ENCODE data around the gene MRPL36.

DNA sequence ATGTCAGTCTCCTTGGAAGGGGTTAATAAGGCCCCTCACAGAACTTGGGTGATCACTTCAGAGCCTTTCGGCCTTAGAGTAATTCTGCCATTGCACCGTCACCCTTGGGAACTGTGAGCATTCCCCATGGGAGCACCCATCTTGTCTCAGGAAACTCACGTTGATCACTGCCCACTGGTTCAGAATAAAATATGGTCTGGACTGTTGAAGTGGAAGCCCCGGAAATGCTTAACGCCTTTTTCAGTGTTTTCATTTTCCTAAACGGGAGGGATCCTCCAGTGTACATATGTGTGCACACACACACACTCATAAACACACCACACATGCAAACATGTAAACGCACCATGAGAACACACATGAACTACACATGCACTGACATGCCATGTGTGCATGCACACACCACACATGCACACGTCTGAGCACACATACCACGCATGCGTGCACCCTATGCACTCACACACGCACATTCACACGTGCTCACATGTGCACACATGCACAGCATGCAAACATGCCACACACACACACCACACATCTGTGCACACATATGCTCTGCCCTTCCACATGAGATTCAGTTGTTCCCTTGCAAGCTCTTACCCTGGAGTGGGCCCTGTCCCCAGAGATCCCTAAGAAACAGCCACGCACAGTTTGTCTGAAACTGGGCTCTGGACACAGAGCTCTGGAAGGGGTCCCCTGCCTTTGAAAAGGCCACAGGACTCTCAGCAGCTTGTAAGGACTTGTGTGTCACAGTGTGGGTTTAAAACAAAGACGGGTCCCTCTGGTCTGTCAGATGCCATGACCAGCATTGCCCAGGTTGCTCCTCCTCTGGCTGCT, 17.0 kb downstream of the MRPL36 start:
- TF ChIP-seq, protein P1, sequence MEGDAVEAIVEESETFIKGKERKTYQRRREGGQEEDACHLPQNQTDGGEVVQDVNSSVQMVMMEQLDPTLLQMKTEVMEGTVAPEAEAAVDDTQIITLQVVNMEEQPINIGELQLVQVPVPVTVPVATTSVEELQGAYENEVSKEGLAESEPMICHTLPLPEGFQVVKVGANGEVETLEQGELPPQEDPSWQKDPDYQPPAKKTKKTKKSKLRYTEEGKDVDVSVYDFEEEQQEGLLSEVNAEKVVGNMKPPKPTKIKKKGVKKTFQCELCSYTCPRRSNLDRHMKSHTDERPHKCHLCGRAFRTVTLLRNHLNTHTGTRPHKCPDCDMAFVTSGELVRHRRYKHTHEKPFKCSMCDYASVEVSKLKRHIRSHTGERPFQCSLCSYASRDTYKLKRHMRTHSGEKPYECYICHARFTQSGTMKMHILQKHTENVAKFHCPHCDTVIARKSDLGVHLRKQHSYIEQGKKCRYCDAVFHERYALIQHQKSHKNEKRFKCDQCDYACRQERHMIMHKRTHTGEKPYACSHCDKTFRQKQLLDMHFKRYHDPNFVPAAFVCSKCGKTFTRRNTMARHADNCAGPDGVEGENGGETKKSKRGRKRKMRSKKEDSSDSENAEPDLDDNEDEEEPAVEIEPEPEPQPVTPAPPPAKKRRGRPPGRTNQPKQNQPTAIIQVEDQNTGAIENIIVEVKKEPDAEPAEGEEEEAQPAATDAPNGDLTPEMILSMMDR (IDR thresholded peaks at IDR 0.05) = no peak
- no peak for TF ChIP-seq ZFX (IDR thresholded peaks at IDR 0.05; ENCODE audit: borderline replicate concordance)
